Adrenal gland (tissue), 5 donors: Measurements from ENCODE around the gene ZNF454.

Source experiments
- CTCF ChIP-seq, 6 experiments: fragments of 450-650 bp in 4 of 6; fragments of 200-600 bp in 2 of 6; sonication (generic) in 1 of 6; IDR thresholded peaks; 1 replicate in 5 of 6; 2 replicates in 1 of 6; pipeline versions ENCODE4 v1.5.1 to v1.8.0; 2016 to 2021; ENCODE audit warnings: antibody characterized with exemption in 6 of 6, mild to moderate bottlenecking in 2 of 6, moderate library complexity in 1 of 6
- POLR2A ChIP-seq, 2 donors: fragments of 450-650 bp; IDR thresholded peaks; one replicate each; pipeline ENCODE4 v1.6.1; 2017; ENCODE audit warnings: antibody characterized with exemption in 2 of 2, mild to moderate bottlenecking in 2 of 2, moderate library complexity in 1 of 2
- donor health status: DM: no; HTN: no; CAD: no.

- TF ChIP-seq CTCF (IDR thresholded peaks at IDR 0.05) (no peak), POLR2A (IDR thresholded peaks at IDR 0.05) (no peak)
Measured at GRCh38 chr5:178994580-178995340, 53.8 kb downstream of the ZNF454 start, which contains the start of gene GRM6.
